Daoy (cell line): ENCODE results near the gene LCT. TPM values are rescaled to one million over a fixed set of nuclear protein-coding genes. Genes with fewer than 3 reads are reported as not detected.
A peak's percentile ranks its signal among the peaks of the same experiment; 100 is the strongest.
"Not testable (repeated sequence)": the region's sequence is repeated elsewhere in the genome, so short reads cannot be mapped to it uniquely, and the experiment has no call there.

Experiments used
- DNase-seq: peaks from one replicate; pipeline ENCODE4 v3.0.0-alpha.2; 2015; ENCODE audit warnings: low read depth
- total RNA-seq: library from RNA; depleted of rRNA; stranded (reverse); fragments of >200 nt; shearing (Covaris generic); gene quantifications from 2 replicates; pipeline ENCODE4 v1.2.3, GENCODE V29; 2014

LCT gene
- total RNA-seq, 1 experiment from 2014 or later = 0.40 TPM

DNA sequence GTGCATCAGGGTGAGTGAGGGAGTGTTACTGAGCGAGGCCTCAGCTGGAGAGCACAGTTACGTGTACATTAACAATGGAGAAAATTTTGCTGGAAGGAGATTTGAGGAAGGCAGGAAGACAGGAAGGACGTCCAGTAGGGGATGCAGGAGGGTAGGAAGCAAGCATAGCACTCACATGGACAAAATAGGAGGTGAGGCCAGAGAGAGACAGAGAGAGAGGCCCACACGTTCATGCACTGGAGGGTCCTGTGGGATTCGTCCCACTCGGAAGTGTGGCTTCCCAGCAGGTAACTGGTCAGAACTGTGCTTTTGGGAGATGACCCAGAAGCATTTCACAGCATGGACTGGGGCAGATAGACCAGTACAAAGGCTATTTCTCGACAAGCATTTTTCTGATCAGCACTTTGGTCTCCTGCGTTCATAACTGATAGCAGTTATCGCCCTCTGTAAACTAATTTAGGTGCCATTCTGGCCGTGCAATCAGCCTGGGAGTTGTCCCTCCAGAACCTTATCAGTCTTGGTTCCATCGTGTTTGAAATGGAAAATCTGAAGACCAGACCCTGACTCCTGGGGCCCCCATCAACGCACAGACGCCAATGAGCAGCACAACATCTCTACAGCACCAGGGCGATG is 5.7 kb downstream of the LCT start:
- no peak for DNase-seq

DNA sequence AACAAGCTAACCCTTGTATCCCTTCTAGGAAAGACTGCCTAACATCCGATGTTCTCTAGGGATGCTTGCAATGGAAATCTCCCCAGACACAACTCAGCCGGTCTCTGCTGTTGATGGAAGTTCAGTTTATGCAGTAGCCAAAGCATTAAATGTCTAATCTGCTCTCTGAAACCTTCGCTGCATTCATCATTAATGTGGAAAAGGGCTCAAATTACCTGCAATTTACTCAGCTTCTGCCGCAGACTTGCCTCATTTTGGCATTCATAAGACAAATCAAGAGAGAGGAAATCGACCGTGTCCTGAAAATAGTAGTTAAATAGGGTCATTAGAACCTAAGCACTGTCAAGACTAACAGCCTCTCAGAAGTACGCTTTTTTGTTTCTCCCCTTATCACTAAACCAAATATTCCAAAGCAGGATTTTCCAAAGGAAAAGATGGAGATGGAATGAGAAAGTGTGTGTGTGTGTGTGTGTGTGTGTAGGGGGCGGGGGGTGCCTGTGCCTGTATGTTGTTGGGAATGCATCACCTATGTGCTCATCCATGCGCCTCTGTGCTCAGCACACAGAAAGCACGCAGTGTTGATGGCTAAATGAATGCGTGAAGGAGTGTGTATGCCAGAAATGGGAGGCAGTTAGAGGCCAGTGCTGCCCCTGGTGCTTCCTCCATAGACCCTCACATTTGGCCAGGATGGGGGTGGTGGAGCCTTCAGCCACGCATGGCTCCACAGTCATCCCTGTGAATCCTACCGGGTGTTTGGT is 7.4 kb downstream of the LCT start:
- no peak for DNase-seq

- DNase-seq = no peak
Measured at GRCh38 chr2:135826544-135826943, 10.4 kb downstream of the LCT start.

GRCh38 chr2:135825550-135826176 is 11.3 kb downstream of the LCT start:
- DNase-seq = no peak

GRCh38 chr2:135825131-135825530 is 11.9 kb downstream of the LCT start:
- DNase-seq = no peak

DNA sequence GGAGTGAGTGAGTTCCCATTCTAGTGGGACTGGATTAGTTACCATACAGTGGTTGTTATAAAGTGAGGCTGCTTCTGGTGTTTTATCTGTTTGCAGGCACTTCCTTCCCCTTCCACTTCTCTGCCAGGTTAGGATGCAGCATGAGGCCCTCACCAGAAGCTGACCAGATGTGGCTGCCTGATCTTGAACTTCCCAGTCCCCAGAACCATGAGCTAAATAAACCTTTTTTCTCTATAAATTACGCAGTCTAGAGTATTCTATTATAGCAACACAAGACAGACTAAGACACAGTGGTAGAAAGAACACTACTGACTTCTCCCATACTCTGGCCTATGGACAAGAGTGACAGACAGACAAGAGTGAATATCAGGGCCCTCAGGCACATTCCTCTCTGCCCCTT is 14.1 kb downstream of the LCT start:
- no peak for DNase-seq

DNA sequence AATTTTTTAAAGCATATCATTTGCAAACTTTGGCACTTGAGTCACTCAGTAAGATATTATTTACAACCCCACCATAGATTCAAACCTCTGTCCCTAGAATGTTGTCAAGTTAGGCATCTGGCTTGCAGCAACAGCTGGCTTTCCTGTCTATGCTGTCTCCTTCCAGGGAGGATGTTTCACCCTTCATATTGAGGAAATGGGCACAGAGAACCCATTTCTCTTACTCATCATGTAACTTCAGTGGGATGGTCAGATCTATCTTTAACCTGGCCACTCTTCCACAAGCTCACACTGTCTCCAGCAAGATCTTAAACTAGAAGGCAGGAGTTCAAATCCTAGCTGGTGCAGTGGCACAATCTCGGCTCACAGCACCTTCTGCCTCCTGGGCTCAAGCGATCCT is 15.8 kb downstream of the LCT start:
- DNase-seq = no peak

DNA sequence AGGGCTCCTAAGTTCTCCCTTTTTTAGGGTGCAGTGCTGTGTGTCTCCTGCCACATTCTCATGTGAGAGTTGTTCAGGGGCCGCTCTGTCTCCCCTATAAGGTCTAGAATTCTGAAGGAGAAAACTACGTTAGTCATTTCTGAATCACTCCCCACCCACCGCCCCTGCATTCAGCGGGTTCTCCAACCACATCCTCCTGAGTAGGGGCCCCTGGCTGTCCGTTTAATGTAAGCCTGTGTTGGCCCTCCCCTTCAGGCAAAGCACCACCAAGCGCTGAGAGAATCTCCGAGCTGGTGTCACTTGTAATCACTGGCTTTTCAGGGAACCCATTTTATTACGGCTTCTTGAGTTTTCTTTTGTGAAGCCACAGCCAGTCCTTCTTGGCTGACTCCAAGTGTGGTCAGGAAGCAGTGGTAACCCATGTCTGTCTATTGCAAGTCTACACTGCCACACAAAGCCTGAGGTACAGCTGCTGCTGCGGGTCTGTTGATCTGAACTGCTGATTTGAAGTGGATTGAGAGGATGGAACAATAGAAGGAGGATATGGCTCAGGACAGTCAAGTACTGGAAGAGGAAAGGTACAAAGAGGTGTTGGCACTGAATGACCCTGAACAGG is 16.9 kb downstream of the LCT start:
- peak; percentile 88 for DNase-seq

DNA sequence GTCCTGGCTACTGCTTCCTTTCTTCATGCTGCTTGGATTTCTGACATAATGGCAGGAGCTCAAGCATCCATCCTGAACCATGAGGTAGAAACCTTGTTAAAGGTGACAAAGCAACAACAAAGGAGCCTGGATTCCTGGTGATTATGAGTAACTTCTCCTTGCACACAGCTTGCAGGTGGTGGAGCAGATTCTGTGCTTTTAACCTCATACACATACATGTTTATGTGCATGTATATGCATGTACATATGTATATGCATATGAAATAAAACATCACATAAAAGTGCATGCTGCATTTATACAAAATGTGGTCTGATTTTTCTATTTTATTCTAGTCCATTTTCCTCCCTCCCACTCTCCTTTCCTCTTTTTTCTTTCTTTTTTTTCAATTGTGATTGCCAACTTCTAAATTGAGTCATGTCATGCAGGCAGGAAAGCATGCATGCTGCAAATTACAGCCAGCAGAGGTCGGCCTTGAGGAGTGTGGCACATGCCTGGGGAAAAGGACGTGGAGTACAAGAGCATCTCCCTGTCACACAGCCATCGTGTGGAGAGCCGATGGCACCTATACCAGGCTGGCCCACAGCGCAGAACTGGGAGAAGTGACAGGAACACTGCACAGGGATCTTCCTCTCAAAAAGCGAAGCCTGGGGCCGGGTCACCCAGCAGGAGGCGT is 17.9 kb downstream of the LCT start:
- DNase-seq = peak; percentile 72

DNA sequence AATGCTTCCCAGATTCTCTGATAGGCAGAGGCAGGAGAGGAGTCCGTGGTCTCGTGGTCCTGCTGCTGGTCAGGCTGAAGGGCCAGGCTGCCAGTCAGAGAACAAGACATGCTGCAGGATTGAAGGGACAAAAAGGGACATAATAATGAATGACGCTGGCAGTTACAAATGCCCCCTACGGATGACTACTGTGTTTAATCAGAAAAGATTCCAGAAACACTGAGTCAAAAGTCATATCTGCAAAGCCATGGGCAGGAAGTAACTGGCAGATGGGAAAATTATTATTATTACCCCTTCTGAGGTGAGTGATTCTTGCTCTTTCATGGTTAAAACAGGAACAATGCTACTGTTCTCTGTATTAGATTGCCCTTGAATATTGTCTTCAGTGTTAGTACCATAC is 19.0 kb downstream of the LCT start:
- DNase-seq = peak; percentile 35

GRCh38 chr2:135817466-135817865 is 19.5 kb downstream of the LCT start:
- DNase-seq = no peak

- no peak for DNase-seq
Measured at GRCh38 chr2:135815269-135815668, 21.7 kb downstream of the LCT start.

- DNase-seq = no peak
Measured at GRCh38 chr2:135812907-135813511, 24.0 kb downstream of the LCT start.

GRCh38 chr2:135807874-135808273 is 29.1 kb downstream of the LCT start:
- not testable (repeated sequence) for DNase-seq

DNA sequence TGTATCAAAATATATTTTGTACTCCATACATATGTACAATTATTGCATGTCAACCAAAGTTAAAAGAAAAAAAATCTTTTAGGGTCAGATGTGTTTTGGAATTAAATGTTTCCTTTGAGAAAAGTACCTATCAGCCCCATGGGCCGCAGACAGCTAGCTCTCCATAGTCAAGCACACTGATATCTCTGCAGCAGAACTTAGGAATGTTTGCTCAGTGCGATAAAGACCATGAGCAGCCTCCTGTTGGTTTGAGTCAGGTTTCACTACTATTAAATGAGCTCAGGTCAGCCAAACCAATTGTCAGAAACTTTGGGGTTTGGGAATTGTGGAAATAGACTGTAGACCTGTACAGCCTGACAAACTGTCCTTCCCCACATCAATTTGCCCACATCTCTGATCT is 33.7 kb downstream of the LCT start:
- no peak for DNase-seq

- DNase-seq = no peak
Measured at GRCh38 chr2:135802350-135802749, 34.6 kb downstream of the LCT start.

DNA sequence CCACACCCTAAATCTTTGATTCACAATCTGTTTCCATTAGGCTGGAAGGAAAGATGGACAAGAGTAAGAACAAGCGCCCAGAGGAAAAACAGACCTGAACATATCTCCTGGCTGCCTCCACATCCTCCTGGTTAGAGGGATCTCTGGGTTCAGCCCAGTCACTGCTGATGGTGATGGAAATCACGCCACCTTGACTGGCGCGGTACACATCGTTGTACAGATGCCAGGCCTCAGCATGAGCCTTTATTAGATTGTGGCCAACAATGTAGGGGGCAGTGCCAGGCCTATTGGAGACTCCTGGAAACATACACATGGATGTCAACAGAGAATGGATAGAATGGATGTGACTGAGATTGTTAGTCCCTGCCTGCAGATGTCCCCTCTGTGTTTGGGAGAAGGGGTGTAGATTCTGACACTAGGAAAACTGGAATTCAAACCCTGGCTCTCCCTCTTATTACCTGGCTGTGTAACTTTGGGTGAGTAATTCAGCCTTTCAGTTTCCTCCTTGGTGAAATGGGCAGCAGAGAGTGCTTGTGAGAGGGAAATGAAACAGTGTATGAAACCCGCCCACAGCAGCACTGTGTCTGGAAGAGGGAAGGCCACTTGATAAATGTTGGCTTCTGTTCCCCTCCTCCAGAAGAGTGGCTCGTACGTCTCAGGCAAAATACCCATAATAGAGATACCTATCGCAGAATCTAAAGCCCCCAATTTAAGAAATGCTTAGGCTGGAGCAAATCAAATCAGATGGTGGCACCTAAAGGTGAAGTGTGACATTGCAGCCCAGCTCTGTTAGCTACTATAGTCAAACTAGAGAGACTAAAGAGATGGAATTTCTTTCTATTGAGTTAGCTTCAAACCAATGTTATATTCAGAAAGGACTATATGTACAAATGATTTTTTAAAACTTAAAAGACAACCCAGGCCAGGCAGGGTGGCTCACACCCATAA is 36.2 kb downstream of the LCT start:
- DNase-seq = no peak

DNA sequence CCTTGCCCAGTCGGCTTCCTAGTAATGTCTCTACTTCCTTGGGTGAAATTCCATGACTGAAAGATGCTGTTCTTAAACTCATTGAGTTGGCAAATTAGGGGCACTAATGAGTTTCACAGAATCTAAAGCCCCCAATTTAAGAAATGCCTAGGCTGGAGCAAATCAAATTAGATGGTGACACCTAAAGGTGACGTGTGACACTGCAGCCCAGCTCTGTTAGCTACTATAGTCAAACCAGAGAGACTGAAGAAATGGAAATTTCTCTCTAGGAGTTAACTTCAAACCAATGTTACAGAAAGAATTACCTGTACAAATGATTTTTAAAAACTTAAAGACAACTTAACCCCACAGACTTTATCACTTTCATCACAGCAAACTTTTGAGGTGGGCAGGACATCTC is 37.2 kb downstream of the LCT start:
- no peak for DNase-seq

GRCh38 chr2:135798762-135799161 is 38.2 kb downstream of the LCT start:
- no peak for DNase-seq

DNA sequence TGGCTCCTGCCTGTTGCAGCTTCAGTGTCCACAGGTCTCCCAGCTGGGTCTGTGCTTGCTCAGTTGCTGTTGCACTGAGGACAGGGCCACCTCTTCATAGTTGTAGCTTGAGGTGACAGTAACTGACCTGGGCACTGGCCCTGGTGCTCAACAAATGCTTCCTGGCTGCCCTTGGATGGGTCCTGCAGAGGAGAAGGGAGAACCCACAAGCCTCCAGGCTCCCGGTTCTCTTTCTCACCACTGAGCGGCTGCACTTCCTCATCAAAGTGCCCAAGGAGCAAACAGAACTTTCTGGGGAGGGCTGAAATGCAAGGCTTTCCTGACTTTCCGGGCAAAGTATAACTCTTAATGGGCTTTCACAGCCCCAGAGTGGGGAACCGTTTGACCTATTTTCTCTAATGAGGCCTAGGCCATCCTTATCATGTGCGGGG is 38.7 kb downstream of the LCT start:
- no peak for DNase-seq
